Astrocyte (in vitro differentiated cells and primary cell): Measurements from ENCODE around the gene STRA6. TPM values are rescaled to one million over a fixed set of nuclear protein-coding genes. Genes with fewer than 3 reads are reported as not detected.

ENCODE experiments used
- DNase-seq: peaks from one replicate; pipeline ENCODE4 v3.0.0-alpha.2; 2010; ENCODE audit warnings: low read depth
- FAIRE-seq: peaks from 2 replicates; lab custom pipeline; 2011; peaks lifted over from hg19 to GRCh38; lab: Jason Lieb, UNC
- H2AFZ ChIP-seq: 2 replicates; pipeline ENCODE4 v1.6.0; 2012; ENCODE audit warnings: low read depth, low read length, inconsistent platforms
- H3K27ac ChIP-seq: 2 replicates; pipeline ENCODE4 v1.5.1; 2011; ENCODE audit warnings: low read depth, low read length, inconsistent platforms
- H3K27me3 ChIP-seq: 2 replicates; pipeline ENCODE4 v1.6.0; 2011; ENCODE audit warnings: low read length, inconsistent platforms; ENCODE audit not compliant: insufficient read depth
- H3K36me3 ChIP-seq: 2 replicates; pipeline ENCODE4 v1.5.1; 2011; ENCODE audit warnings: low read length, inconsistent platforms; ENCODE audit not compliant: insufficient read depth
- H3K4me1 ChIP-seq: 2 replicates; pipeline ENCODE4 v1.5.1; 2011; ENCODE audit warnings: low read length, inconsistent platforms; ENCODE audit not compliant: insufficient read depth
- H3K4me2 ChIP-seq: 2 replicates; pipeline ENCODE4 v1.6.0; 2012; ENCODE audit warnings: low read length, inconsistent platforms
- H3K4me3 ChIP-seq: 2 replicates; pipeline ENCODE4 v1.5.1; 2011; ENCODE audit warnings: low read depth, mild to moderate bottlenecking, low read length, inconsistent platforms; ENCODE audit not compliant: insufficient read depth
- H3K79me2 ChIP-seq: 2 replicates; pipeline ENCODE4 v1.6.0; 2012; ENCODE audit warnings: mild to moderate bottlenecking, low read length, inconsistent platforms; ENCODE audit not compliant: insufficient read depth
- H3K9ac ChIP-seq: 2 replicates; pipeline ENCODE4 v1.6.0; 2012; ENCODE audit warnings: mild to moderate bottlenecking, low read length, inconsistent platforms
- H3K9me3 ChIP-seq: 2 replicates; pipeline ENCODE4 v1.5.1; 2012; ENCODE audit warnings: low read depth, mild to moderate bottlenecking, low read length, inconsistent platforms; ENCODE audit not compliant: insufficient read depth
- H4K20me1 ChIP-seq: 2 replicates; pipeline ENCODE4 v1.6.0; 2012; ENCODE audit warnings: low read length, inconsistent platforms; ENCODE audit not compliant: insufficient read depth
- H3K27ac Mint-ChIP-seq: one replicate; pipeline ENCODE4 v1.8.0; 2021; ENCODE audit warnings: mild to moderate bottlenecking, mixed read lengths; ENCODE audit not compliant: unreplicated experiment
- H3K27me3 Mint-ChIP-seq: one replicate; pipeline ENCODE4 v1.8.0; 2021; ENCODE audit warnings: low read depth, mixed read lengths; ENCODE audit not compliant: unreplicated experiment
- H3K36me3 Mint-ChIP-seq: one replicate; pipeline ENCODE4 v1.8.0; 2021; ENCODE audit warnings: low read depth, mixed read lengths; ENCODE audit not compliant: unreplicated experiment
- H3K4me1 Mint-ChIP-seq: one replicate; pipeline ENCODE4 v1.8.0; 2021; ENCODE audit warnings: low read depth, mixed read lengths; ENCODE audit not compliant: unreplicated experiment
- H3K4me3 Mint-ChIP-seq: one replicate; pipeline ENCODE4 v1.8.0; 2021; ENCODE audit warnings: mild to moderate bottlenecking, moderate library complexity, mixed read lengths; ENCODE audit not compliant: unreplicated experiment
- H3K9me3 Mint-ChIP-seq: one replicate; pipeline ENCODE4 v1.8.0; 2021; ENCODE audit warnings: mild to moderate bottlenecking, mixed read lengths; ENCODE audit not compliant: unreplicated experiment
- CTCF ChIP-seq: IDR thresholded peaks from 2 replicates; pipeline ENCODE4 v1.5.1; 2011; ENCODE audit warnings: low read depth, mild to moderate bottlenecking, inconsistent platforms, low read length, moderate library complexity; ENCODE audit not compliant: insufficient read depth
- EZH2 ChIP-seq: IDR thresholded peaks from 2 replicates; pipeline ENCODE4 v1.6.1; 2012; ENCODE audit warnings: mild to moderate bottlenecking, low read length, inconsistent platforms; ENCODE audit not compliant: insufficient read depth
- total RNA-seq: library from RNA; stranded (reverse); gene quantifications from 2 replicates; pipeline ENCODE4 v1.2.1, GENCODE V29; 2021

The STRA6 gene
- total RNA-seq, 1 donor from 2014 or later, result 7.2 TPM

- Mint-ChIP-seq H3K4me3 (no peak overlapping the region), H3K27ac (no peak overlapping the region), H3K4me1 (peaks cover 26% of the 10 kb centered on the region)
These were observed 19.9 kb upstream of the STRA6 start for GRCh38 chr15:74222240-74223119.

DNA sequence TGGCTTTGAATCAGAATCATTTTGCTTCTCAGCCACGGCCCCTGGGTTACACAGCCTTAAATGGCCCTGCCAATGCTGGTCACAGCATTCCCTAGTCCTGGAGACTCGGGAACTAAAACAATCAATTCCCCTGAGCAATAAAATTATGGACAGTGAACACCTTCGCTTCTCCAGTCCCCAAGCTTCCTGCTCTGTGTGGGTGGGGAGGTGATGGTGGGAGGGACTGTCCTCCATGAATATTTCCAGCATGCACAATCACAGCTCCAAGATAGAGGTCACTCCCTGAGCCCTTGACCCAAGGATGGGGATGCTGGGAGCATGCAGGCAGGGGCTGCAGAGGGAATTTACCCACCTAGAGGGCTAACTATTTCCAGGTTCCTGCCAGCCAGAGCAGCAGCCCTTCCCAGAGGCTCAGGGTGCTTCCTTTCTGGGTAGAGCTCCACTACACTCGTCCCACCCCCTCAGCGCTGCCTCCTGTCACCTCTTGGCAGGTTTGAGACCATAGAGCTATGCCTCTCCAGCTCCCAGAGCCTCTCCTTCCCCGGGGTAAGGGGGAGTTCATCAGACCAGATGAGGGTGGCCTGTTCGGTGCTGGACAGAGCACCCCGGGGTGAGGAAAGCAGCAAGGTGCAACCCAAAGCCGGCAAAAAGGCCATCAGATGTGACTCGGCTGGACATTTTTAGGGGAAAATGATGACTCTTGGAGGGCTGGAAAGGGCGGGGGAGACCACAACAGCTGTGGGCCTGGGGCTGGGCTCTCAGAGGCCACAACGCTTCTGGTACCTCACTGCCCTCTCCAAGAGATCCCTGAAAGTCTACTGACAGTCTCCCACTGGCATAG is 19.0 kb upstream of the STRA6 start:
- Mint-ChIP-seq H3K27me3 (peaks cover 54% of the 10 kb centered on the region), H3K9me3 (no peaks in the 10 kb centered on the region), H3K36me3 (no peaks in the 10 kb centered on the region), H3K4me1 (peaks cover 26% of the 10 kb centered on the region), H3K27ac (peak overlapping the region; percentile 26), H3K4me3 (no peak overlapping the region)
- Histone ChIP-seq H3K9me3 (no peaks in the 10 kb centered on the region), H3K27ac (no peak overlapping the region), H4K20me1 (no peaks in the 10 kb centered on the region), H3K4me1 (peaks cover 16% of the 10 kb centered on the region), H3K36me3 (no peaks in the 10 kb centered on the region), H3K9ac (no peak overlapping the region), H3K79me2 (no peaks in the 10 kb centered on the region), H3K4me2 (no peak overlapping the region), H3K4me3 (no peak overlapping the region), H3K27me3 (peaks cover 11% of the 10 kb centered on the region), H2AFZ (no peak overlapping the region)
- FAIRE-seq (no peak), DNase-seq (no peak)
- TF ChIP-seq EZH2 (no peak), CTCF (no peak)

More at GRCh38 chr15:74222240-74223119, 19.9 kb upstream of the STRA6 start:
- Histone ChIP-seq H2AFZ (no peak overlapping the region), H3K27me3 (peaks cover 11% of the 10 kb centered on the region), H4K20me1 (no peaks in the 10 kb centered on the region), H3K36me3 (no peaks in the 10 kb centered on the region), H3K9me3 (no peaks in the 10 kb centered on the region), H3K4me1 (peaks cover 16% of the 10 kb centered on the region), H3K79me2 (no peaks in the 10 kb centered on the region), H3K9ac (no peak overlapping the region), H3K4me3 (no peak overlapping the region), H3K27ac (no peak overlapping the region), H3K4me2 (no peak overlapping the region)
- TF ChIP-seq EZH2, result no peak
- no peak for TF ChIP-seq CTCF
- DNase-seq (no peak), FAIRE-seq (no peak)
- no peaks in the 10 kb centered on the region for H3K9me3 Mint-ChIP-seq
- peaks cover 51% of the 10 kb centered on the region for H3K27me3 Mint-ChIP-seq
- H3K36me3 Mint-ChIP-seq, result no peaks in the 10 kb centered on the region
